Measurements from ENCODE around the gene C1R.
"Not testable (repeated sequence)": the region's sequence is repeated elsewhere in the genome, so short reads cannot be mapped to it uniquely, and the experiment has no call there.

Gene C1R

GRCh38 chr12:7069386-7069785 is 22.9 kb downstream of the C1R start:
- no peak for DNase-seq (ENCODE audit: low read depth in 2 of 3, low spot score in 2 of 3)

DNA sequence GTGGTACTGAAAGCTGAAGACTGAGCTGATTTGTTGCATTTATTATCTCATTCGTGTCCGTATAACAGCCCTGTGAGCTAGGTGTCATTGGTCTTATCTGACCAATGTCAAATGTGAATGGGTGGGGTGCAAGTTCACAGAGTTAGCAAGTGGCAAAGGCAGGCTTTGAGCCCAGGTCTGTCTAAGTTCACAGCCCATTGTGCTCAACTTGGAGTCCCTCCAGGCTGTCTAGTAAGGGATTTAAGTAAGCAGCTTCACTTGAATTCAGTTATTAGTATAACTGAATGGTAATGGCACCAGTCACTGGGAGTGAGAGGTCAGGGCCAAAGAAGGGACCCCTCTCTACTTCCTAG is 23.3 kb downstream of the C1R start:
- DNase-seq (ENCODE audit: low read depth in 2 of 3, low spot score in 2 of 3) = no peak

DNA sequence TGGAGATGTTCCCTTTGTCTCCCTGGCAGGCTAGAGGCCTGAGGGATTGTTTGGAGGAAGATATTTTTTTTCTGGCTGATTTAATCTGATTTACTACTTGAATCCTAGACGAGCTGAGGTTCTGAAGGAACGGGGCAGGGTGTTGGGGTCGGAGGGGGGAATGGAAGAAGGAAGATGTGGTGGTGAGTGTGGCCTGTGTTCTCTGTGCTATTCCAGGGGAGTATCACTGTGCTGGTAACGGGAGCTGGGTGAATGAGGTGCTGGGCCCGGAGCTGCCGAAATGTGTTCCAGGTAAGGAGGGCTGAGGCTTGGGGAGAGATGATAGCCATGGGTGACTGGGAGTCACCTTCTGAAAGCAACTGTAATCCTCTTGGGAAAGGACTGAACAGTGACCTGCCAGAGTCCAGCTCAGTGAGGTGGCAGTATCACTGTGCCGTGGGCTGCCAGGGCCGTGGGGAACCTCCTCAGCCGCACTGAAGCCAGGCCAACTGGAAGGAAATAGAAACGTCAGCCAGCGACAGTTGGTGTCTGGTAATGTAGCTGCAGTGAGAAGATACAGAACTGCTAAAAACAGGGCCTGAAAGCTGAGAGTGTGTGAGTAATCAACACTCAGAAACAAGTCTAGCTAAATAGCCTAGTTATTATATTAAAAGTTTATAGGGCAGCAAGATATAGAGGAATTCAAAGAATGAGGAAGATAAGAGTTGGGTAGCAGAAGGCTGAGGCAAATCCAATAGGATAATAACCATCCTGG is 23.8 kb downstream of the C1R start:
- DNase-seq (ENCODE audit: low read depth in 2 of 3, low spot score in 2 of 3) = no peak

GRCh38 chr12:7067096-7067495 is 25.1 kb downstream of the C1R start:
- no peak for DNase-seq (ENCODE audit: low read depth in 2 of 3, low spot score in 2 of 3)

DNA sequence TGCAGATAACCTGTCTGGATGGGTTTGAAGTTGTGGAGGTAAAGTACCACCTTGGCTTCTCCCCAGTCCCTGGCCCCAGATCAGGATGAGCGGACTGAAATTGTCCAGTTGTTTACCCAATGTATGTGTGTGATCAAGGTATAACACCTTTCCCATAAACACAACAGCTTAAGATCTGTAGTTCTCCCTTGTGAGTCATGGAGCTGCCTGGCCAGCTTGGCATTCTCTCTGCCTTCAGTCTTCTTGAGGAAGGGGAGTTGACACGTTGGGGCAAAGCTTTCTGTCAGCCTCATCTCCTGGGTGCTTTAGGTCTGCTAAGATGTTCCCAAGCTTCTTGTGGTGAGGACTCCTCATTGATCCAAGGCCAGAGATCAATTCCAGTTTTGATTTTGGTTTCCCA is 25.6 kb downstream of the C1R start:
- no peak for DNase-seq (ENCODE audit: low read depth in 2 of 3, low spot score in 2 of 3)

GRCh38 chr12:7065073-7065623 is 27.1 kb downstream of the C1R start:
- no peak for DNase-seq (ENCODE audit: low read depth in 2 of 3, low spot score in 2 of 3)

- no peak for DNase-seq (ENCODE audit: low read depth in 2 of 3, low spot score in 2 of 3)
Measured at GRCh38 chr12:7064516-7064915, 27.7 kb downstream of the C1R start.

- DNase-seq (ENCODE audit: low read depth in 2 of 3, low spot score in 2 of 3) = no peak
Measured at GRCh38 chr12:7061596-7061995, 30.6 kb downstream of the C1R start.

GRCh38 chr12:7061138-7061537 is 31.1 kb downstream of the C1R start:
- no peak for DNase-seq (ENCODE audit: low read depth in 2 of 3, low spot score in 2 of 3)

DNA sequence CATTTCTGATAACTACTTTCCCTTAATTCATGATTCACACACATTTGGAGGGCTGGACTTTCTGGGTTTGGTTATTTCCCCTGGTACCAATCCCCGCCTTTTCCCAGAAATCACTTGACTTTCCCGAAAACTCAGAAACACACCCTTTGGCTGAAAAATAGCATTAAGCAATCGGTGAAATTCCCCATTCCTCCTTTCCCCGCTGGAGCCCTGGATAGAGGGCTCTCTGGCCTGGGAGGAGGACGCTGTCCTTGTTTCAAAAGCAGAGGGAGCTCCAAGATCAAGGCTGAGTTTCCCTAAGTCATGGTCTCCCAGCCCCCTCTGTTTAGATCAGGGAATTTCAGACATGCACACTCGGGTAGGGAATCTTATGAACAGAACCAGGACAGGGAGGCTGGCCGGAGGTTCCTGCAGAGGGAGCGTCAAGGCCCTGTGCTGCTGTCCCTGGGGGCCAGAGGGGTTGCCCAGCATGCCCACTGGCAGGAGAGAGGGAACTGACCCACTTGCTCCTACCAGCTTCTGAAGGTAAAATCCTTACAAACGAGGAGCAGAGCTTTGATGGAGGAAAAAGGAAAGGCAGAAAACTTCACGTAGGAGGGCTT is 31.8 kb downstream of the C1R start, which contains the start of gene C1S:
C1S (plus strand) TSS at position 366 of the 602 bp plus-strand sequence. CDS start 1,195 bp downstream, outside the sequence.
- DNase-seq (ENCODE audit: low read depth in 2 of 3, low spot score in 2 of 3) = no peak

DNA sequence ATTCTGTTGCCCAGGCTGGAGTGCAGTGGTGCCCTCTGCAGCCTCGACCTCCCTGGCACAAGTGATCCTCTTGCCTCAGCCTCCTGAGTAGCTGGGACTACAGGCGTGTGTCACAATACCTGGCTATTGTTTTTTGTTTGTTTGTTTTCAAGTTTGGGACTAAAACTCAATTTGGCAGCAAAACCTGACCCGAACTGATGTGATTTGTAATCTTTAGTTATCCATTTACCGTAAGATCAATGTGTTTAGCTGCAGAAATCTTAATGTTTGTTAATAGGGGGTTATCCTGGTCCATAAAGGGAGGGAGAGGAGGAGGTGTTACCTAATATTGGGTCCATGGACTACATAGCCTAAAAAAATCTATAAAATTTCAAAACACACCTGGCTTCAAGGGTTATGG is 32.5 kb downstream of the C1R start:
- no peak for DNase-seq (ENCODE audit: low read depth in 2 of 3, low spot score in 2 of 3)

DNA sequence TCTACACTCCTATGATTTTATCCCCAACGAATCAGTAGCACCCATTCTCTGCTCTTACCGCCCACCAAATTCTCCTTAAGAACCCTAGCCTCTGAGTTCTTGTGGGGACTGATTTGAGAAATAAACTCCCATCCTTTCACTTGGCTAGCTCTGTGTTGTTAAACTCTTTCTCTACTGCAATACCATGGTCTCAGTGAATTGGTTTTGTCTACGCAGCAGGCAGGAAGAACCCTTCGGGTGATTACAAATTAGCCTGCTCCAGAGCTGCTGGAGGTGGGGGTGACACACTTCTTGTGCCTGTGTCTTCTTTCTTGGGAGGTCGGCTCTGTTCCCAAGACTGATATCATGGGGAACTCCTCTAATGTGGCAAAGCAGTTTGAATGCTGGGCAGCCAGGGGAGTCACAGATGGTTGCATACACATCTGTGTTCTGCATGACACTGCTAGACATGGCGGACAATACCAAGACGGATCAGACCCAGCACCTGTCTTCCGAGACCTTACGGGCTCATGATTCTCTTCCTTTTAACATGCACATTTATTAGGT is 33.3 kb downstream of the C1R start:
- no peak for DNase-seq (ENCODE audit: low read depth in 2 of 3, low spot score in 2 of 3)

DNA sequence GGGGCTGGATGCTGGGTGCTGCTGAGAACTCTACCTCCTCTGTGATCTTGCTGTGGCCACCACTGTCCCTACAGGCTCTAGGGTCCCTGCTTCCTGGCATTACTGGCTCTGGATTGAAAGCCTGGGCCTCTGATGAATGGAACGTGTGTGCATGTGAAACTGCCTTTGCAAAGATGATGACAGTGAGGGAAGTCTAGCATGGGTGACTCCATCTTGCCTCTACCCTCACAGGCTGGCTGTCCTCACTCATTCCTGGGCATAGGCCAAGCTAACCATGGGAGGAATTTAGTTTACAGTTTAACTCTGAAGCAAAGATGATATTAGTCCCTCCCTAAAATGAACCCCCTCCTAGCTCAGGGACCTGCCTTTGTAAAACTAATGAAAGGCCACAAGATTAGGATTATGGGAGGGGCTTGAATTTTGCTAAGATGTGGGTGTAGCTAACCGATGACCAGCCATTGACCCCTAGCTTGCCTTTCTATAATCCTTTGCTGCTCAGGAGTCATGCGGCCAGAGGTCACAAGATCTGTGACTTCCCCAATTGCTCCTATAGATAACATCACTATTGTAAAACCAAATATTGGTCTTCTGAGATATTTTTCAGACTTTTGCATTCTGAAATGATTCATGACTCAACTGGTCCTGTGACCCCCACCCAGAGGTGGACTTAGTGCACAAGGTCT is 33.9 kb downstream of the C1R start:
- DNase-seq (ENCODE audit: low read depth in 2 of 3, low spot score in 2 of 3) = no peak

DNA sequence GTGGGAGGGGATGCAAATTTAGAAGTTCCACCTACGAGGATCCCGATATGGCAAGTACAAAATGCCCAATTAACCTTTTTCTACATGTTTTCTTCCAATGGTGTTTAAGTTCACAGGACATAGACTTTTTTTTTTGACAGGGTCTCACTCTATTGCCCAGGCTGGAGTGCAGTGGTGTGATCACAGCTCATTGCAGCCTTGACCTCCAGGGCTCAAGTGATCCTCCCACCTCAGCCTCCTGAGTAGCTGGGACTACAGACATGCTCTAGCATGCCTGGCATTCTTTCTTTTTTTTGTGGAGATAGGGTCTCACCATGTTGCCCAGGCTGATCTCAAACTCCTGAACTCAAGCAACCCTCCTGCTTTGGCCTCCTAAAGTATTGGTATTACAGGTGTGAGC is 36.5 kb downstream of the C1R start:
- DNase-seq (ENCODE audit: low read depth in 2 of 3, low spot score in 2 of 3) = not testable (repeated sequence)

DNA sequence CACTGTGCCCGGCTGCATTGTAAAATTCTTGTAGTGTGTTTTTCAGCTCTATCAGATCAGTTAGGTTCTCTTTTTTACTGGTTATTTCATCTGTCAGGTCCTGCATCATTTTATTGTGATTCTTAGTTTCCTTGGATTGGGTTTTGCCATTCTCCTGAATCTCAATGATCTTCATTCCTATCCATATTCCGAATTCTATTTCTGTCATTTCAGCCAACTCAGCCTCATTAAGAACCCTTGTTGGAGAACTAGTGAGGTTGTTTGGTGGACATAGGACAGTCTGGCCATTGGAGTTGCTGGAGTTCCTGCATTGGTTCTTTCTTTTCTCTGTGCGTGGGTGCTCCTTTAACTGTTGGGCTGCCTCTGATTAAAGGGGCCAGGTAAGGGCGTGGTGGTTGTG is 37.3 kb downstream of the C1R start:
- no peak for DNase-seq (ENCODE audit: low read depth in 2 of 3, low spot score in 2 of 3)

DNA sequence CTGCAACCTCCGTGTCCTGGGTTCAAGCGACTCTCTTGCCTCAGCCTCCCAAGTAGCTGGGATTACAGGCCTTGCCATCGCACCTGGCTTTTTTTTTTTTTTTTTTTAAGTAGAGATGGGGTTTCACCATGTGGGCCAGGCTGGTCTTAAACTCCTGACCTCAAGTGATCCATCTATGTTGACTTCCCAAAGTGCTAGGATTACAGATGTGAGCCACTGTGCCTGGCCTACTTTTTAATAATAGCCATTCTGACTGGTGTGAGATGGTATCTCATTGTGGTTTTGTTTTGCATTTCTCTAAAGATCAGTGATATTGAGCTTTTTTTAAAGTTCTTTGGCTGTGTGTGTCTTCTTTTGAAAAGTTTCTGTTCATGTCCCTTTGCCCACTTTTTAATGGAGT is 42.3 kb downstream of the C1R start:
- not testable (repeated sequence) for DNase-seq (ENCODE audit: low read depth in 2 of 3, low spot score in 2 of 3)

DNA sequence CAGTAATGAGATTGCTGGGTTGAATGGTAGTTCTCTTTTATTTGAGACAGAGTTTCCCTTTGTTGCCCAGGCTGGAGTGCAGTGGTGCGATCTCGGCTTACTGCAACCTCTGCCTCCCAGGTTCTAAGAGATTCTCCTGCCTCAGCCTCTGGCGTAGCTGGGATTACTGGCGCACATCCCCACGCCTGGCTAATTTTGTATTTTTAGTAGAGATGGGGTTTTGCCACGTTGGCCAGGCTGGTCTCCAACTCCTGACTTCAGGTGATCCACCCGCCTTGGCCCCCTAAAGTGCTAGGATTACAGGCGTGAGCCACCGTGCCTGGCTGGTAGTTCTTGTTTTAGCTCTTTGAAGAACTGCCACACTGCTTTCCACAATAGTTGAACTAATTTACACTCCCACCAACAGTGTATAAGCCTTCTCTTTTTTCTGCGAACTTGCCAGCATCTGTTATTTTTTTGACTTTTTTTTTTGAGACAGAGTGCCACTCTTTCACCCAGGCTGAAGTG is 42.7 kb downstream of the C1R start:
- DNase-seq (ENCODE audit: low read depth in 2 of 3, low spot score in 2 of 3) = not testable (repeated sequence)

DNA sequence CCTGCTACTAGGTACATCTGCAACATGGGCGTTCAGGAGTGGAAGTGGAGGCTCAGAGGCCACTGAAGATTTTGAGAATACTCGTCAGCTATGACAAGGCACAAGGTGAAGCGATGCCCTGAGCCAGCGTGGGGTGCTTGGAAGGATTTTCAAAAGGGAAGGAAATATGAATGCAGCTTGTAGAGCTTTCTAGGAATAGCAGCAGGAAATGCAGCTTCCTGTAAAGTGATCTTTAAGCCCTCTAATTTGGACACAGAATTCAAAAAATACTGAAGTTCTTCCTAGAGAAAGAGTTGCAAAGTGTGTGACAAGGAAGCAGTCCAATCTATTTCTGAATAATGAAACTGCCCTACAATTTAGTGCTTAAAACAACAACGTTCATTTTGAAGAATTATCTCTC is 44.9 kb downstream of the C1R start:
- no peak for DNase-seq (ENCODE audit: low read depth in 2 of 3, low spot score in 2 of 3)

DNA sequence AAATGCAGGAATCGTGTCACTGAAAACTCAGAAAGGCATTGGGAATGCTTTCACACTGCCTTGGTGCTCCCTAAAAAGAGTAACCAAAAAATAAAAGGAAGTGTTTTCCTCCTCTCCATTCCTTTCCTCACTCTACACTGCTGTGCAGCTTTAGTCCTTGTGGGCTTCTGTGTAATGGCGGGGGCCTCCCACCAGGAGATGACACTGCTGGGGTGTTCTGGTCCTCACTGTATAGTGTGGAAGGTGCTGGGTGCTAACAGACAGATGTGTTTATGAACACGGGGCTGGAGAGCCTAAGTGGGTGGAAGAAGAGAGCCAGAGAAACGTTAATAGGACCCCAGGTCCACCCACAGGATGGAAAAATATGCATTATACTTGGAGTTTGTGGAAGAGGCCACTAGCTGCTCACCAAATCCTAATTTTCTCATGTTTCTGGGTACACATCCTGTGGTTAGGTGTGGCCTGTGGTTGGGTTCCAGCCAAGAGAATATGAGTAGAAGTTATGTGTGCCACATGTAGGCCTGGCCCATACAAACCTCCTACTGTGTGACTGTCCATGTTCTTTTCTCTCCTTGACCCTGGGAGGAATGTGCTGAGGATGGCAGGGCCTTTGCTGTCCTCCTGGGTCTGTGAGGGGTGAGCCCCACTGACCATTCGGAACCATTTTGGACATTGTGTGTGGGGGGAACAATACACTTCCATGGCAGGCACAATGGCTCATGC is 45.7 kb downstream of the C1R start:
- DNase-seq (ENCODE audit: low read depth in 2 of 3, low spot score in 2 of 3) = no peak

GRCh38 chr12:7045913-7046312 is 46.3 kb downstream of the C1R start:
- DNase-seq (ENCODE audit: low read depth in 2 of 3, low spot score in 2 of 3) = no peak

GRCh38 chr12:7042842-7043241 is 49.4 kb downstream of the C1R start:
- DNase-seq (ENCODE audit: low read depth in 2 of 3, low spot score in 2 of 3) = no peak
